GM19438 (cell line): ENCODE measurements around the gene AATF.

Experiments used
- ATAC-seq: cut with Tn5 transposase; IDR thresholded peaks from one replicate; pipeline ENCODE4 v1.9.1; 2021; ENCODE audit warnings: low read depth; ENCODE audit not compliant: unreplicated experiment

AATF gene

DNA sequence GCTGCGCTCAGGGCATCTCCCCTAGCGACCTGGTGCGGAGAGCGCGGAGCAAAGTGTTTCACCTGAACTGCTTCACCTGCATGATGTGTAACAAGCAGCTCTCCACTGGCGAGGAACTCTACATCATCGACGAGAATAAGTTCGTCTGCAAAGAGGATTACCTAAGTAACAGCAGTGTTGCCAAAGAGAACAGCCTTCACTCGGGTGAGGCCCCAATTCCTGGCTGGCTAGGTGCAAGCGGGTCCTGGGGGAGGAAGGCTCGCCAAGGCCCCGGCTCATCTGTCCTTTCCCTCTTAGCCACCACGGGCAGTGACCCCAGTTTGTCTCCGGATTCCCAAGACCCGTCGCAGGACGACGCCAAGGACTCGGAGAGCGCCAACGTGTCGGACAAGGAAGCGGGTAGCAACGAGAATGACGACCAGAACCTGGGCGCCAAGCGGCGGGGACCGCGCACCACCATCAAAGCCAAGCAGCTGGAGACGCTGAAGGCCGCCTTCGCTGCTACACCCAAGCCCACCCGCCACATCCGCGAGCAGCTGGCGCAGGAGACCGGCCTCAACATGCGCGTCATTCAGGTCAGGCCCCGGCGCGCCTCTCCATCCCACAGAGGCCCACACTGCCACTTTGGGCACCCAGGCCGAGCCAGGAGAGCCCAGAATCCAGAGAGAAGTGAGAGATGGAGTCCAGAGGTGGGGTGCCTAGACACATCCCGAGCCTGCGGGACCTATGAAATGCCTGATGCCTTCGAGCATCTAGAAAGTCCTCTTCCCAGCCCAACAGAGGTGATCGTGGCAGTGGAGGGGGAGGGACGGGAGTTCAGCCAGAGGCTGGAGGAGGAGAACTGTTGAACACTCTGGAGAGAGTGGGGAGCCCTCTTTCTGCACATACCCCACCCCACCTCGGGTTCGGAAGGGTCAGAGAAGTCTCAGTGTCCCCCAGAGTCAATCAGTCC, 8.2 kb upstream of the AATF start:
- no peak for ATAC-seq

- ATAC-seq = no peak
These were observed 7.3 kb upstream of the AATF start for GRCh38 chr17:36941265-36942010.

DNA sequence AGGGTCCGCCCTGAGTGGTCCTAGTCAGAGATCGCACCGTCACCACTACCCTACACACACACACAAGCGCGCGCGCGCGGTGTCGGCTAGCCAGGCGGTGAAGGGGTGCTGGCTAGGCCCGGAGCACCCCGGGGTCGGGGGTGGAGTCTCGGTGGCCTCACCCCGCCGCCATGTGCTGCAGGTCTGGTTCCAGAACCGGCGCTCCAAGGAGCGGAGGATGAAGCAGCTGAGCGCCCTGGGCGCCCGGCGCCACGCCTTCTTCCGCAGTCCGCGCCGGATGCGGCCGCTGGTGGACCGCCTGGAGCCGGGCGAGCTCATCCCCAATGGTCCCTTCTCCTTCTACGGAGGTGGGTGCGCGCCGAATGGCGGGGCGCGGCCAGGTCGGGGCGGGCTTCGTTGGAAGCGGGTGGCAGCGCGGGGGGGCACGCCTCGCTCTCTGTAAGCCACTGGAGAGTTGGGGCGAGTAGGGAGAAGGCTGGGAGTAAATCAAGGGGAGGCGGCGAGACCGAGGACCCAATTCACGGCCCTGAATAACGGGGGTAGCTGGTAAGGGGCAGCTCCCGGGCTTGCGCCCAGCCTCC, 6.6 kb upstream of the AATF start:
- no peak for ATAC-seq

- ATAC-seq = no peak
These were observed 6.1 kb upstream of the AATF start for GRCh38 chr17:36942631-36943125.

- no peak for ATAC-seq
These were observed 5.2 kb upstream of the AATF start for GRCh38 chr17:36943250-36944191.

DNA sequence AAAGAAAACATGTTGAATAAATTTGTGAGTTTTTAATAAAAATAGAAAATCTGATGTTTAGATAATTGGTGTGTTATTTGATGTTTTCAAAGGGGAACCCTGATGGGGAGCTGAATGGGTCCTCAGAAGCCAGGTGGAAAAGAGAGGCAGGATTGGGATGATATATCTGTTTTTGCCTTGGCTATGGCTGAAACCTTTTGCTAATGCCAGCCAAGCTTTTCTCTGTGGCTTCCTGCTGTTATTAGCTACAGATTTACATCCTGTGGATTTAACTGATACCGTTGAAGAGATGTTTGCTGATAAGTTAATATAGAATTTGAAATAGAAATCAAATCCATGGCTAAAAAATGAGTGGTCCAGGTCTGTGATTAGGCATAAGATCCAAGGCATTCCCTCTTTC, 4.2 kb upstream of the AATF start:
- no peak for ATAC-seq

- no peak for ATAC-seq
These were observed 3.6 kb upstream of the AATF start for GRCh38 chr17:36945140-36945539.

DNA sequence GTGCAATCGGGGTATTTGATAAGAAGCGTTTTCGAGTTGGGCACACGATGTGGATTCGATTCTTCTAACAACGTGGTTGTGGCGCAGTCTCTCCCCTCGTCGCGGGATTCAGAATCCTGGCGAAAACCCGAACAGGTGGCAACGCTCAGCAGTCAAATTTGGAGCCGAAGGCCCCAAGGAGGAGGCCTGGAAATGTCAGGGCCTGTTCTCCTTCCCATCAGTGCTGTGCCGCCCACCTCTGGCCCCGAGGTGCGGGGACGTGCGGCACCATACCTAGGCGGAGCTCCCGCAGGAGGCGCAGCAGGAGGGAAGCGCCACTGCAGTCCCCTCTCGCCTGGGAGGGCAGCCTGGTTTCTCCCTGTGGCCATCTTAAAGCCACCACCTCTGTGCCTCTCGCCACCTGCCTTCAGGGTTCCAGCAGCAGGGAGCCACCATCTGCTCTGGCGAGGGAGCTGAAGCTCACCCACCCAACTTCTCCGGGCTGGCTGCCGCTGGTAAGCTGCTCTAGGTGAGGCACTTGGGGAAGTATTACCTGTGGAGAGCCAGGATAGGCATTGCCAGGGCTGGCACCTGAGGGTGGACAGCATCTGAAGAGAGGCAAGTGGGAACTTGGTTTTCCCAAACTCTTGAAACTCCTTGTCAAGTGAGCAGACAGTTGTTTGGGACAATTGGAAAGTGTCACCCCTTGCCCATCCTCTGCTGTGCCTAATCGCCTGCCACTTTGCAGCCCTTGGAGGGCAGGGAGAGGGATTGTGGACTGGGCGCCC, 2.6 kb upstream of the AATF start:
- ATAC-seq = no peak

GRCh38 chr17:36946726-36947091, 2.0 kb upstream of the AATF start:
- ATAC-seq = no peak

DNA sequence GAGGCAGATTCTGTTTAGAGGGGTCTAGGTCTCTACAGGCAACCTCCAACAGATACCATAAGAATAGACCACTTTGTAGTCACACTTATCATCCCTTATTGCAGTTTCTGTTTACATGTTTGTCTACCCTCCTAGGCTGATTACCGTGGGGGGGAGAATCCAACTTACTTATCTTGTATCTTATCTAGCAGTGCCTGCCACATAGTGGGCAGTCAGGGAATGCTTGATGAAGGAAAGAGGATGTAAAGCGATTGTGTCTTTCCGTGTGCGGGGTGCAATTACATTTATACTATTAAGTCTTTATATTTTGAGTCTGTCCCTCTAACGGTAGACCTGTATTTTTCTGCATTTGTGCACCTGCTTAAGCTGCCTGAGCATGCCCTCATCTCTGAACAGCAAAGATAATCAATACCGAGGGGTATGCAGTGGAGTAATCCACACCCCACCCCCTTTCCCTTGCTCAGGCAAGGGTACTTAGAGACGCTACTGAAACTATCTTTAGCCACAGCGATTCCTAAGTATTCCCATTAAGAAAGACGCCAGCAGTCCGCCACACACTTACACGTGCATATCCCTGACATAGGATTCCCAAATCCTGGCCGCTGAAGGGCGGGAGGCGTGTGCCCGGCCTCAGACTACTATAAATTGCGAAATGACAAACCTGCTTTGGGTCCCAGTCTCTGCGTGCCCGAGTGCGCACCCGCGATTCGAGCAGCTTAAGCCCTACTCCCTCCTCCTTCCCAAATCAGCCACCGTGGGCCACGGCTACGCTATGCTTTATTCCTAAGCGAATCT, 635 bp upstream of the AATF start:
- ATAC-seq = no peak

- ATAC-seq = no peak
These were observed 740 bp downstream of the AATF start for GRCh38 chr17:36949461-36949927.

- no peak for ATAC-seq
These were observed 1.3 kb downstream of the AATF start for GRCh38 chr17:36950027-36950426.

GRCh38 chr17:36951084-36951789, 2.5 kb downstream of the AATF start:
- ATAC-seq = no peak

- ATAC-seq = no peak
These were observed 22.8 kb downstream of the AATF start for GRCh38 chr17:36971508-36971907.

DNA sequence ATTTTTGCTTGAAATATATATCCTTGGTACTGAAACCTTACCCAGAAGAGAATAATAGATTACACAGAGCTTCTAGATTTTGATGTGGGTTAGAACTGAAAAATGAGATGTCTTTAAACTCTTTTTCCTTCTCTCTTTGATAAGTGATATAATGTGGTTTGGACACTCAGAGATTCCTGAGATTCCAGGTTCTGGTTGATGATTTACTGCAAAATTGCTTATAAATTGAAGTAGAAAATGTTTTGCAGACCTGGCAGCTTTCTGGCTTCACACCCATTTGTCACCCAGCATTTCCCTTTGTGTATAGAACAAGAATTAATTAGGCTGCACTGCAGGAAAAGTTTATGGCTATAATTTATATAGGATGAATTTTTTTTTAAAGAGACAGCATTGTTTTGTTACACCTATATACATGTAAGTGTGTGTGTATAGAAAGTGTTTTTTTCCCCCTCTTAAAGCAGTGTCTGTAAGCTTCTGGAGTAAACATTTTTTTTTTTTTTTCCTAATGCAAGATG, 23.5 kb downstream of the AATF start:
- no peak for ATAC-seq

- ATAC-seq = no peak
These were observed 24.2 kb downstream of the AATF start for GRCh38 chr17:36972905-36973304.

DNA sequence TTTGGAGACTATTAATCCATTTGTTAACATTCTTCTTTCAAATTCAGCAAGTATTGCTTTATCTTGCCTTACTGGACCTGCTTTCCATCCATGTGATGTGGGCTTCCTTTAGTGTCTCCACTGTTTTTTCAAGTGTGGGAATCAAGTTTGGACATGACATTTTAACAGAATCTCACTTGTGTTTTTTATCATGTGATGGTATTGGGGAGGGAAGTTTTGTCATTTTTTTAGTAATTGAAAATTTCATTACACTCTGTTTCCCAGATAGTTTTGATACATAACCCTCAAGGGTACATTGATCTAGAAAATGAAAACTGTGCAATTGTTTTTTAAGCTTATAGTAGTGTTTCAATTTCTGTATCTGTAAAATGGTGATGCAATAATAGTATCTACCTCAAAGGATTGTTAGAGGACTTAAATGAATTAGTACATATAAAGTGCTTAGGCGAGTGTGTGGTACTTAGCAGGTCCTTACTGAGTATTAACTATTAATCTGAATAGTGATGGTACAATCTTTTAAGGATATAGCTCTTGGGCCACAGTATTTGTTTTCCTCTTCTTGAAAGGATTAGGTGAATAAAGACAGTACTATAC, 27.3 kb downstream of the AATF start:
- ATAC-seq = no peak
